Memory B cell (primary cell): ENCODE data around the gene DDX49.
"Not testable (repeated sequence)": the region's sequence is repeated elsewhere in the genome, so short reads cannot be mapped to it uniquely, and the experiment has no call there.

Experiments
- ATAC-seq: fragments of 150-1000 bp; cut with Tn5 transposase; 2 replicates; pipeline ENCODE4 v1.10.0; 2021; ENCODE audit warnings: low read depth, mild to moderate bottlenecking, moderate library complexity
- DNase-seq, 2 donors: peaks; one replicate each; pipeline ENCODE4 v3.0.0; 2022; ENCODE audit warnings: low spot score in 2 of 2
- H3K27ac Mint-ChIP-seq: one replicate; pipeline ENCODE4 v1.8.0; 2022; ENCODE audit warnings: mild to moderate bottlenecking, moderate library complexity, mixed read lengths
- H3K27me3 Mint-ChIP-seq: one replicate; pipeline ENCODE4 v1.8.0; 2022; ENCODE audit warnings: mixed read lengths
- H3K36me3 Mint-ChIP-seq: one replicate; pipeline ENCODE4 v1.8.0; 2022; ENCODE audit warnings: mild to moderate bottlenecking, mixed read lengths
- H3K4me1 Mint-ChIP-seq: one replicate; pipeline ENCODE4 v1.8.0; 2022; ENCODE audit warnings: mixed read lengths
- H3K4me3 Mint-ChIP-seq: one replicate; pipeline ENCODE4 v1.8.0; 2022; ENCODE audit warnings: mild to moderate bottlenecking, moderate library complexity, mixed read lengths
- H3K9me3 Mint-ChIP-seq: one replicate; pipeline ENCODE4 v1.8.0; 2022; ENCODE audit warnings: mixed read lengths

Gene DDX49

DNA sequence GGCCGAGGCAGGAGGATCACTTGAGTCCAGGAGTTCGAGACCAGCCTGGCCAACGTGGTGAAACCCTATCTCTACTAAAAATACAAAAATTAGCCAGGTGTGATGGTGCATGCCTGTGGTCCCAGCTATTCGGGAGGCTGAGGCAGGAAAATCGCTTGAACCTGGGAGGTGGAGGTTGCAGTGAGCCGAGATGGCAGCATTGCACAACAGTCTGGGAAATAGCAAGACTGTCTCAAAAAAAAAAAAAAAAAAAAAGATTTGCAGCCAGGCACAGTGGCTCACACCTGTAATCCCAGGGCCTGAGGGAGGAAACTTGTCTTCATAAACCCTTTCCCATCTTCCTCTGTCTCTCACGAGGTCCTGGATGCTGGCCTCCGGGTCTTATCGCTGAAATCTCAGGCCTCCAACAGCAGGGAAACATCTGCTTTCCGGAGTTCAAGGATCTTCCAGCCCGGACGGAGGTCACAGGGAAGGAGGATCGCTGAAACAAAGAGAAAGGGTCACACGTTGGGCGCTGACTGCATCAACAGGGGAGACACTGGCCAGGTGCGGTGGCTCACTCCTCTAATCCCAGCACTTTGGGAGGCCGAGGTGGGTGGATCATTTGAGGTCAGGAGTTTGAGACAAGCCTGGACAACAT, 33.0 kb downstream of the DDX49 start:
- H3K4me3 Mint-ChIP-seq, DNase-seq, H3K27ac Mint-ChIP-seq, ATAC-seq, H3K27me3 Mint-ChIP-seq, H3K36me3 Mint-ChIP-seq, H3K9me3 Mint-ChIP-seq: not testable (repeated sequence)
- H3K4me1 Mint-ChIP-seq = peaks cover 14% of the 10 kb centered on the region

DNA sequence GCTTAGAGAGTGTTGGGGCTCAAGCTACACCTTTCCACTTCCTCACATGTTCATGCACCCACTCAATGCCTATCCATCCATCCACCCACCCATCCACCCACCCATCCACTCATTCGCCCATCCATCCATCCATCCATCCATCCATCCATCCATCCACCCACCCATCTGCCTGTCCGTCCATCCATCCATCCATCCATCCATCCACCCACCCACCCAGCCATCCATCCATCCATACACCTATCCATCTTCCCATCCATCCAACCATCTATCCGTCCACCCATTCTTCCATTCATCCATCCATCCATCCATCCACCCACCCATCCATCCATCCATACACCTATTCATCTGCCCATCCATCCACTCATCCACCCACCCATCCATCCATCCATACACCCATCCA, 34.6 kb downstream of the DDX49 start:
- Mint-ChIP-seq H3K4me1 (peaks cover 6% of the 10 kb centered on the region), H3K27me3 (peaks cover 2% of the 10 kb centered on the region), H3K36me3 (peaks cover 2% of the 10 kb centered on the region), H3K4me3 (no peak overlapping the region), H3K9me3 (peaks cover 9% of the 10 kb centered on the region), H3K27ac (no peak overlapping the region)
- no peak for DNase-seq
- no peak for ATAC-seq

- Mint-ChIP-seq H3K4me1 (peaks cover 6% of the 10 kb centered on the region), H3K9me3 (peaks cover 9% of the 10 kb centered on the region), H3K36me3 (peaks cover 2% of the 10 kb centered on the region), H3K27me3 (peaks cover 2% of the 10 kb centered on the region), H3K27ac (no peak overlapping the region), H3K4me3 (no peak overlapping the region)
- no peak for ATAC-seq
- DNase-seq = no peak
Observed at GRCh38 chr19:18955042-18955441, 35.5 kb downstream of the DDX49 start.

DNA sequence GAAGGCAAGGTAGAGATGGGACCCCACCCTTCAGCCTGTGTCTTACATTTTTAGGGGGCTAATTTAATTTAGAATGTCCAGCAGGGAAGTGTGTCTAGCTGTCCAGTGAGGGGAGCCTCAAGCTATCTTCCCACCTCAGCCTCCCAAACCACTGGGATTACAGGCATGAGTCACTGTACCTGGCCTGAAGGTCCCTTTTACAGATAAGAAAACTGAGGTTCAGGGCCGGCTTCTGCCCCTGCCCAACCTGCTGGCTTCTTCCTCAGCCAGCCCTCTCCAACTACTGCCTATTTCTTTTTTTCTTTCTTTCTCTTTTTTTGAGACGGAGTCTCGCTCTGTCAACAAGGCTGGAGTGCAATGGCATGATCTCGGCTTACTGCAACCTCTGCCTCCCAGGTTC, 40.9 kb downstream of the DDX49 start:
- H3K4me3 Mint-ChIP-seq = no peak overlapping the region
- H3K27ac Mint-ChIP-seq = no peak overlapping the region
- peaks cover 13% of the 10 kb centered on the region for H3K4me1 Mint-ChIP-seq
- peaks cover 7% of the 10 kb centered on the region for H3K27me3 Mint-ChIP-seq
- ATAC-seq = no peak
- no peaks in the 10 kb centered on the region for H3K9me3 Mint-ChIP-seq
- no peaks in the 10 kb centered on the region for H3K36me3 Mint-ChIP-seq
- DNase-seq = no peak

DNA sequence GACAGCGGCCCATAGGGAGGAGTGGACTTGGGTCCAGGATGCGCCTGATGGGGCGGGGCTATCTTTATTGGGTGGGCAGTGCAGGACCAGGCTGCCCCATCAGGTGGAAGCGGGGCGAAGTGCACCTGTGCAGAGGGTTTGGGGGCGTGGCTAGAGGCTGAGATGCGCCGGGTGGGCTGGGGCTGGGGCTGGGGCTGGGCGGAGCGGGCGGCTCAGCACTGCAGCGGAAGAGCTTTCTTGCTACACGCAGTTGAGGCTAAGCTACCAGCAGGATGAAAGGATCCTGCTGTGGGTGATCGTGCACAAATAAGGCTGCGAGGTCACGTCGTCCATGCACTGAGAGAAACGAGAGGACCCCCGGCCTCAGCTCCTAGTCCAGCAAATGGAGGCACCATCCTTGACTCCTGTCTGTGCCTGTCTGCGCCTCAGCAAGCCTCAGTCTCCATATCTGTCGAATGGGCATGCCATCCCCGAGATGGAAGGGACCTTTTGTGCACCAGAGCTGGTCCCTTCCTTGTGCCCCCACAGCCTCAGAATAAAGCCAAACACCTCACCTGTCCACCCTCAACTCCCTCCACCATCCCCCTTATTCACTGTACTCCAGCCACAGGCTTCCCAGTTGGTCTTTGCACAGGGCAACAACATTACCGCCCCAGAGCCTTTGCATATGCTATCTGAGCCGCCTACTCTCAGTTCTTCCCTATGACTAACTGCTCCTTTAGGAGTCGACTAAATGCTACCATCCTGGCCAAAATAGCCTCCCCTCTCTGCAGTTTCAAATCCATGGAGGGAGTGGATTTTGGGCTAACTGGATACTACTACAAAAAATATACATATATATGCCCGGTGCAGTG, 42.5 kb downstream of the DDX49 start:
- peaks cover 7% of the 10 kb centered on the region for H3K27me3 Mint-ChIP-seq
- H3K4me3 Mint-ChIP-seq = peak overlapping the region; percentile 74
- no peak overlapping the region for H3K27ac Mint-ChIP-seq
- ATAC-seq = peak; percentile 61
- DNase-seq = no peak
- H3K9me3 Mint-ChIP-seq = no peaks in the 10 kb centered on the region
- no peaks in the 10 kb centered on the region for H3K36me3 Mint-ChIP-seq
- H3K4me1 Mint-ChIP-seq = peaks cover 17% of the 10 kb centered on the region

DNA sequence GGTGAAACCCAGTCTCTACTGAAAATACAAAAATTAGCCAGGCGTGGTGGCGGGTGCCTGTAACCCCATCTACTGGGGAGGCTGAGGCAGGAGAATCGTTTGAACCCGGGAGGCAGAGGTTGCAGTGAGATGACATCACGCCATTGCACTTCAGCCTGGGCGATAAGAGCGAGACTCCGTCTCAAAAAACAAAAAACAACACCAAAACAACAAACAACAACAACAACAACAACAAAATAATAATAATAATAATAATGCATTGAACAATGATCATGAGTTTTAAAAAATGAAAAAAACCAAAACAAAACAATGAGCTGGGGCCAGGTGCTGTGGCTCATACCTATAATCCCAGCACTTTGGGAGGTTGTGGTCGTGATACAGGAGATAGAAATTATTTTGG, 44.6 kb downstream of the DDX49 start:
- ATAC-seq (no peak), DNase-seq (no peak)
- Mint-ChIP-seq H3K9me3 (peaks cover 1% of the 10 kb centered on the region), H3K4me3 (no peak overlapping the region), H3K36me3 (no peaks in the 10 kb centered on the region), H3K27me3 (peaks cover 9% of the 10 kb centered on the region), H3K27ac (no peak overlapping the region), H3K4me1 (peaks cover 17% of the 10 kb centered on the region)

GRCh38 chr19:18966307-18966706, 46.8 kb downstream of the DDX49 start:
- ATAC-seq (no peak), DNase-seq (no peak)
- Mint-ChIP-seq H3K9me3 (peaks cover 1% of the 10 kb centered on the region), H3K27me3 (peaks cover 9% of the 10 kb centered on the region), H3K4me3 (no peak overlapping the region), H3K36me3 (no peaks in the 10 kb centered on the region), H3K4me1 (peaks cover 15% of the 10 kb centered on the region), H3K27ac (no peak overlapping the region)

DNA sequence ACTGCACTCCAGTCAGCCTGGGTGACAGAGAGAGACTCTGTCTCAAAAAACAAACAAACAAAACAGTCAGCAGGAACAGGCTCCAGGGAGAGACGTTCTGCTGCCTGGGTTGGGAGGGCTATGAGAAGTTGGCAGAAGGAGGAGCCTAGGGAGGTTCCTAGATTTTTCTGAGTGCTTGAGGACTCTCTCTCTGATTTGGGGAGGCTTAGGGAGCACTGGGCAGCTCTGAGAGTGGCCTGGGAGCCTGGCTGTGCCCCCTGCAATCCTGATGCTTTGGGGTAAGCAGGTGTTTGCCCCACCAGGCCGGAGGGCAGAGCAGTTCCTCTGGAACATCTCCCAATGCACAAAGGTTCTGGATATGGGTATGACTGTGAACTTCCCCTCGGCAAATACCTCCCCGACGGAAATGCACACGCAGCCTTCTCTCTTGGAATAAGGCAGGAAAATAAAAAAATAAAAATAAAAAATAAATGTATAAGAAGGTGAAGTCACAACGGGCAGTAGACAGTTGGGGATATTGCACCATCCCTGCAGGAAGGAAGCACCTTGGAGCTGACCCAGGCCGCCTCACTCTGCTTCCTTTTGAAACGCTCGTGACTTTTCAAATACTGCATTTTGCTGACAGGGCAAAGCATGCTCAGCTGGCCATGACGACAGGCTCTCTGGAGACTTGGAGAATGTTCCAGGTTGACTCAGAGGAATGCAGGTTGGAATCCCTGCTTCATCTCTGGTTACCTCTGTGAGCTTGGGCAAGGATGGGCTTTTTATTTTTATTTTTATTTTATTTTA, 48.0 kb downstream of the DDX49 start:
- Mint-ChIP-seq H3K4me1 (peaks cover 4% of the 10 kb centered on the region), H3K36me3 (no peaks in the 10 kb centered on the region), H3K9me3 (peaks cover 1% of the 10 kb centered on the region), H3K27me3 (peaks cover 6% of the 10 kb centered on the region), H3K4me3 (no peak overlapping the region), H3K27ac (no peak overlapping the region)
- ATAC-seq (no peak), DNase-seq (no peak)

DNA sequence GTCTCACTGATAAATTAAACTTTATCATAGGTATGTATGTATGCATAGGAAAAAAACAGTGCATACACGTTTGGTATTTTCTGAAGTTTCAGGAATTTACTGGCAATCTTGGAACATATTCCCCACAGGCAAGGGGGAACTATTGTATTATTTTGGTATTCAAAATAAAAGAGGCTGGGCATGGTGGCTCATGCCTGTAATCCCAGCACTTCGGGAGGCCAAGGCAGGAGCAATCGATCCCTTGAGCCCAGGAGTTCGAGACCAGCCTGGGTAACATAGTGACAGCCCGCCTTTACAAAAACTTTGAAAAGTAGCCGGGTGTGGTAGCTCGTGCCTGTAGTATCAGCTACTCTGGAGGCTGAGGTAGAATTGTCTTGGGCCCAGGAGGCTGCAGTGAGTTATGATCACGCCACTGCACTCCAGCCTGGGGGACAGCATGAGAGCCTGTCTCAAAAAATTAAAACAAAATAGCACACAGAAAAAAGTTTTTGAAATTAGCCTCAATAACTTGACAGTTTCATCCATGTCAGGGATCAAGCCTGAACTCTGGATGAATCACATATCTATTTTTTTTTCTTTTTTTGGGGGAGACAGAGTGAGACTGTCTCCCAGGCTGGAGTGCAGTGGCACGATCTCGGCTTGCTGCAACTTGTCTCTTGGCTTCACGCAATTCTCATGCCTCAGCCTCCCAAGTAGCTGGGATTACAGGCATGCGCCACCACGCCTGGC, 50.6 kb downstream of the DDX49 start:
- H3K4me1 Mint-ChIP-seq = peaks cover 4% of the 10 kb centered on the region
- ATAC-seq (no peak), DNase-seq (no peak)
- peaks cover 9% of the 10 kb centered on the region for H3K27me3 Mint-ChIP-seq
- peaks cover 1% of the 10 kb centered on the region for H3K9me3 Mint-ChIP-seq
- H3K27ac Mint-ChIP-seq = no peak overlapping the region
- no peak overlapping the region for H3K4me3 Mint-ChIP-seq
- H3K36me3 Mint-ChIP-seq = no peaks in the 10 kb centered on the region

GRCh38 chr19:18972301-18972811, 52.8 kb downstream of the DDX49 start:
- peaks cover 9% of the 10 kb centered on the region for H3K27me3 Mint-ChIP-seq
- no peak for DNase-seq
- H3K4me3 Mint-ChIP-seq = no peak overlapping the region
- H3K27ac Mint-ChIP-seq = no peak overlapping the region
- no peaks in the 10 kb centered on the region for H3K36me3 Mint-ChIP-seq
- H3K9me3 Mint-ChIP-seq = peaks cover 1% of the 10 kb centered on the region
- H3K4me1 Mint-ChIP-seq = no peaks in the 10 kb centered on the region
- no peak for ATAC-seq

DNA sequence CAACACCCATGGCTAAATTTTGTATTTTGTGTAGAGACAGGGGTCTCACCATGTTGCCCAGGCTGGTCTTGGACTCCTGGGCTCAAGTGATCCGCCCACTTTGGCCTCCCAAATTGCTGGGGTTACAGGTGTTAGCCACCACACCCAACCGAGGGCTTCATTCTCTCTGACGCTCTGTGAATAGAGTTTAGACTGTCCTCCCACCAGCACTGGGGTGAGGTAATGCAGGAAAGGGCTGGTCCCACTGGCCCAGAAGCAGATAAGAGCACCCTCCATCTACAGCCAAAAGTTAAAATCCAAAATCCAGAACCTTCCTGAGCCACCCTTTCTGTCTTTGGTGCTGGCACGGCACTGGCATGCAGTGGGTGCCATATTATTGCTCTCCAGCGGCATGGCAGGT, 53.3 kb downstream of the DDX49 start:
- Mint-ChIP-seq H3K27ac (no peak overlapping the region), H3K27me3 (peaks cover 9% of the 10 kb centered on the region), H3K4me3 (no peak overlapping the region), H3K36me3 (no peaks in the 10 kb centered on the region), H3K9me3 (peaks cover 1% of the 10 kb centered on the region), H3K4me1 (no peaks in the 10 kb centered on the region)
- ATAC-seq (no peak), DNase-seq (no peak)

DNA sequence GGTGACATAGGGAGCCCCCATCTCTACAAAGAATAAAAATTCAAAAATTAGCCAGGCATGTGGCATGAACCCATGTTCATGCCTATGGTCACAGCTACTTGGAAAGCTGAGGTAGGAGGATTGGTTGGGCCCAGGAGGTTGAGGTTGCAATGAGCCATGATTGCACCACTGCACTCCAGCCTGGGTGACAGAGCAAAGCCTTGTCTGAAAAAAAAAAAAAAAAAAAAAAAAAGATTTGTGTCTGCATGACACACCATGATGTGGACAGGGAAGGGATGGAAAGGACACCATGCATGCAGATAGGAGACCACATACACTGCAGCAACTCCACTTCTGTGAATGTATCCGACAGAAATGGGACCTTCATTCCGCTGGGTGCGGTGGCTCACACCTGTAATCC, 55.5 kb downstream of the DDX49 start:
- no peak for ATAC-seq

DNA sequence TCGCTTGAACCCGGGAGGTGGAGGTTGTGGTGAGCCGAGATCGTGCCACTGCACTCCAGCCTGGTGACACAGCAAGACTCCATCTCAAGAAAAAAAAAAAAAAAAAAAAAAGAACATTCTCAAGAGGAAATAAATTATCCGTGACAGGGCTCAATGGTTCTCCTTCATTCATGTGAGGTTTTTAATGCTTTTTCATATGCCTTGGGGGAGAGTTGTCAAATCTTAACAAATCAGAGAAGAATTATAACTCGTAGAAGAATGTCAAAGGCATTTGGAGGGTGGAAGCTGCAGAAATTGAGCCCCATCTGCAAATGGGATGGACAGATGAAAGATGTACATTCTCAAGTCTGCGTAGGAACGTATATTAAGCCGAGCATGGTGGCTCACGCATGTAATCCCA, 56.4 kb downstream of the DDX49 start:
- DNase-seq (no peak), ATAC-seq (no peak)
- Mint-ChIP-seq H3K27me3 (peaks cover 5% of the 10 kb centered on the region), H3K4me1 (peaks cover 3% of the 10 kb centered on the region), H3K4me3 (no peak overlapping the region), H3K36me3 (no peaks in the 10 kb centered on the region), H3K9me3 (no peaks in the 10 kb centered on the region), H3K27ac (no peak overlapping the region)

More for the DNA sequence above, 55.5 kb downstream of the DDX49 start:
- Mint-ChIP-seq H3K36me3 (no peaks in the 10 kb centered on the region), H3K4me3 (no peak overlapping the region), H3K27ac (no peak overlapping the region), H3K9me3 (no peaks in the 10 kb centered on the region), H3K27me3 (peaks cover 7% of the 10 kb centered on the region), H3K4me1 (peaks cover 3% of the 10 kb centered on the region)
- DNase-seq = no peak
